H1 (cell line): ENCODE data around the gene RRM1. TPM values are rescaled to one million over a fixed set of nuclear protein-coding genes. Genes with fewer than 3 reads are reported as not detected.

Experiments used
- CTCF ChIA-PET: fragments of 300-600 bp; sonication (Branson Sonifier 250); formaldehyde crosslinking; loops from one replicate; lab custom pipeline; 2021; ENCODE audit not compliant: partially characterized antibody; lab: Charles Lee
- POLR2A ChIA-PET: fragments of 300-600 bp; sonication (Branson Sonifier 250); formaldehyde crosslinking; loops from one replicate; lab custom pipeline; 2021; ENCODE audit warnings: inconsistent platforms; ENCODE audit not compliant: partially characterized antibody; lab: Charles Lee
- DNase-seq, 2 experiments: peaks; one replicate each; pipeline versions ENCODE4 v3.0.0 to v3.0.0-alpha.2; 2010 to 2022; ENCODE audit warnings: low spot score in 2 of 2, low read depth in 1 of 2, mixed read lengths in 1 of 2
- FAIRE-seq: peaks from 2 replicates; lab custom pipeline; 2011; peaks lifted over from hg19 to GRCh38; lab: Jason Lieb, UNC
- H2AFZ ChIP-seq: 2 replicates; pipeline ENCODE4 v1.8.1; 2012; ENCODE audit warnings: low read length, inconsistent platforms
- H2AK5ac ChIP-seq: 2 replicates; pipeline ENCODE4 v1.6.1; 2013; ENCODE audit warnings: low read depth, low read length
- H2BK120ac ChIP-seq: replicated peaks from 2 replicates; pipeline ENCODE3; 2013; ENCODE audit warnings: low read depth, low read length, inconsistent platforms
- H2BK12ac ChIP-seq: 2 replicates; pipeline ENCODE4 v1.6.1; 2013; ENCODE audit warnings: low read depth, low read length
- H2BK15ac ChIP-seq: 2 replicates; pipeline ENCODE4 v1.6.1; 2013; ENCODE audit warnings: low read length
- H2BK20ac ChIP-seq: 2 replicates; pipeline ENCODE4 v1.6.1; 2013; ENCODE audit warnings: low read length
- H2BK5ac ChIP-seq: 2 replicates; pipeline ENCODE4 v1.6.1; 2013; ENCODE audit warnings: low read depth, low read length
- H3K14ac ChIP-seq: 2 replicates; pipeline ENCODE4 v1.6.1; 2013; ENCODE audit warnings: inconsistent platforms; ENCODE audit not compliant: insufficient read length
- H3K18ac ChIP-seq: 2 replicates; pipeline ENCODE4 v1.6.1; 2013; ENCODE audit warnings: low read length; ENCODE audit errors: extremely low read depth
- H3K23ac ChIP-seq: 2 replicates; pipeline ENCODE4 v1.6.1; 2013; ENCODE audit warnings: inconsistent platforms; ENCODE audit not compliant: insufficient read length
- H3K23me2 ChIP-seq: 2 replicates; pipeline ENCODE4 v1.6.1; 2013; ENCODE audit warnings: low read depth, low read length
- H3K27ac ChIP-seq: 2 replicates; pipeline ENCODE4 v1.6.1; 2011; ENCODE audit warnings: low read depth, low read length, inconsistent platforms
- H3K27me3 ChIP-seq, 4 experiments: replicated peaks in 1 of 4; 1 replicate in 1 of 4; 2 replicates in 3 of 4; pipeline versions ENCODE4 v1.6.1 to v1.8.1; 2011 to 2013; ENCODE audit warnings: low read length in 3 of 4, mild to moderate bottlenecking in 3 of 4, inconsistent platforms in 2 of 4, mixed read lengths in 2 of 4, moderate library complexity in 1 of 4; ENCODE audit not compliant: control insufficient read depth in 3 of 4, insufficient read depth in 3 of 4; ENCODE audit errors: extremely low read depth in 1 of 4
- H3K36me3 ChIP-seq, 4 experiments: 2 replicates each; pipeline versions ENCODE4 v1.6.1 to v1.8.1; 2011 to 2013; ENCODE audit warnings: mild to moderate bottlenecking in 4 of 4, low read length in 3 of 4, moderate library complexity in 2 of 4, control low read depth in 1 of 4, inconsistent platforms in 1 of 4; ENCODE audit not compliant: insufficient read depth in 4 of 4, control insufficient read depth in 2 of 4
- H3K4ac ChIP-seq: replicated peaks from 2 replicates; pipeline ENCODE3; 2013; ENCODE audit warnings: low read length, low read depth, mixed read lengths, inconsistent platforms; ENCODE audit not compliant: insufficient read length
- H3K4me1 ChIP-seq, 4 experiments: replicated peaks in 1 of 4; 1 replicate in 1 of 4; 2 replicates in 3 of 4; pipeline versions ENCODE4 v1.6.1 to v1.8.1; 2011 to 2013; ENCODE audit warnings: low read length in 3 of 4, inconsistent platforms in 2 of 4, mixed read lengths in 1 of 4; ENCODE audit not compliant: insufficient read depth in 4 of 4, control insufficient read depth in 3 of 4
- H3K4me2 ChIP-seq, 2 experiments: 2 replicates each; pipeline versions ENCODE4 v1.6.1 to v1.8.1; 2011 to 2013; ENCODE audit warnings: low read depth in 2 of 2, low read length in 2 of 2, control low read depth in 1 of 2, inconsistent platforms in 1 of 2, mild to moderate bottlenecking in 1 of 2; ENCODE audit not compliant: insufficient read depth in 1 of 2
- H3K4me3 ChIP-seq, 4 experiments: fragments of 200-600, 300-600 bp in 1 of 4; sonication (generic), shearing (Covaris generic), sonication (Bioruptor Twin) in 1 of 4; 2 replicates each; pipeline versions ENCODE4 v1.5.1 to v1.8.1; 2011 to 2016; ENCODE audit warnings: low read length in 4 of 4, low read depth in 3 of 4, control low read depth in 2 of 4, inconsistent platforms in 2 of 4, mild to moderate bottlenecking in 2 of 4, mixed read lengths in 1 of 4, moderate library complexity in 1 of 4; ENCODE audit not compliant: insufficient read depth in 2 of 4; ENCODE audit errors: extremely low read depth in 1 of 4
- H3K56ac ChIP-seq: replicated peaks from 2 replicates; pipeline ENCODE3; 2013; ENCODE audit warnings: low read depth, mild to moderate bottlenecking, mixed read lengths, low read length, inconsistent platforms; ENCODE audit not compliant: insufficient read length
- H3K79me1 ChIP-seq: 2 replicates; pipeline ENCODE4 v1.6.1; 2013; ENCODE audit warnings: low read depth, low read length, control low read depth
- H3K79me2 ChIP-seq, 2 experiments: 2 replicates each; pipeline versions ENCODE4 v1.6.1 to v1.8.1; 2012 to 2013; ENCODE audit warnings: low read length in 2 of 2, mild to moderate bottlenecking in 2 of 2, inconsistent platforms in 1 of 2; ENCODE audit not compliant: insufficient read depth in 2 of 2, control insufficient read depth in 1 of 2
- H3K9ac ChIP-seq, 4 experiments: replicated peaks in 1 of 4; 1 replicate in 1 of 4; 2 replicates in 3 of 4; pipeline versions ENCODE4 v1.6.1 to v1.8.1; 2011 to 2013; ENCODE audit warnings: low read depth in 3 of 4, low read length in 3 of 4, control low read depth in 2 of 4, mild to moderate bottlenecking in 2 of 4, moderate library complexity in 2 of 4, inconsistent platforms in 1 of 4; ENCODE audit errors: extremely low read depth in 1 of 4
- H3K9me3 ChIP-seq, 2 experiments: 2 replicates each; pipeline versions ENCODE4 v1.6.1 to v1.8.1; 2012 to 2013; ENCODE audit warnings: mild to moderate bottlenecking in 2 of 2, moderate library complexity in 2 of 2, control low read depth in 1 of 2, inconsistent platforms in 1 of 2, low read depth in 1 of 2, low read length in 1 of 2, mixed read lengths in 1 of 2; ENCODE audit not compliant: insufficient read depth in 2 of 2
- H4K20me1 ChIP-seq, 2 experiments: replicated peaks in 1 of 2; 2 replicates each; pipeline versions ENCODE3 to v1.8.1; 2011 to 2013; ENCODE audit warnings: inconsistent platforms in 2 of 2, low read length in 2 of 2, mild to moderate bottlenecking in 1 of 2; ENCODE audit not compliant: insufficient read depth in 2 of 2, control insufficient read depth in 1 of 2
- H4K5ac ChIP-seq: 2 replicates; pipeline ENCODE4 v1.6.1; 2013; ENCODE audit warnings: low read length, low read depth, mixed read lengths, inconsistent platforms; ENCODE audit not compliant: insufficient read length
- H4K8ac ChIP-seq: 2 replicates; pipeline ENCODE4 v1.8.0; 2013; ENCODE audit warnings: mild to moderate bottlenecking, moderate library complexity, low read length, inconsistent platforms; ENCODE audit not compliant: insufficient read depth; ENCODE audit errors: extremely low read depth
- H4K91ac ChIP-seq: replicated peaks from 2 replicates; pipeline ENCODE3; 2013; ENCODE audit warnings: low read length, mixed read lengths, inconsistent platforms; ENCODE audit not compliant: insufficient read length
- WGBS, 2 experiments: shearing (Covaris generic) in 1 of 2; methylation state at CpG; one replicate each; pipeline versions ENCODE4 v1.1.6 to v1.1.7; 2013 to 2015; ENCODE audit warnings: low lambda C conversion rate in 2 of 2, mixed read lengths in 2 of 2, inconsistent platforms in 1 of 2, low coverage in 1 of 2, missing lambda C conversion rate in 1 of 2; ENCODE audit not compliant: insufficient replicate concordance in 2 of 2, insufficient coverage in 1 of 2, insufficient read length in 1 of 2; ENCODE audit errors: extremely low coverage in 1 of 2, missing lambda C conversion rate in 1 of 2; 5-methylcytosine and 5-hydroxymethylcytosine counted together
- polyA plus RNA-seq, 7 experiments: library from polyadenylated mRNA; depleted of rRNA in 3 of 7; stranded (reverse) in 5 of 7; unstranded in 2 of 7; fragments of >200 nt in 5 of 7; fragments of 200-250 nt in 2 of 7; gene quantifications; 1 replicate in 5 of 7; 2 replicates in 1 of 7; 4 replicates in 1 of 7; pipeline versions ENCODE4 v1.2.1 to v1.2.3, GENCODE V29; 2011 to 2013; ENCODE audit warnings: missing spikeins in 2 of 7, mixed read lengths in 2 of 7
- total RNA-seq: library from RNA; stranded (reverse); fragmentation: NEBNext Ultra II Directional; extraction: Animal tissue kit (Norgen Biotek cat#: 25700); gene quantifications from 2 replicates; pipeline ENCODE4 v1.2.1, GENCODE V29; 2021

The RRM1 gene
- total and polyA plus RNA-seq, 2 of the 8 experiments (the other 6 are each of a cell fraction or from before 2014, with no cell fraction given), result 63.6 to 126 TPM

GRCh38 chr11:4181782-4182721 lies 87.5 kb downstream of the RRM1 start:
- no peak overlapping the region for H2AK5ac ChIP-seq
- H3K23ac ChIP-seq, result no peak overlapping the region
- H3K4me3 ChIP-seq, result no peak overlapping the region
- H2BK15ac ChIP-seq, result no peak overlapping the region
- H4K20me1 ChIP-seq, result no peaks in the 10 kb centered on the region
- no peak overlapping the region for H2BK12ac ChIP-seq
- H4K5ac ChIP-seq, result no peak overlapping the region
- FAIRE-seq (no peak), DNase-seq (peak; percentile 51 to 75)
- no peaks in the 10 kb centered on the region for H3K4me1 ChIP-seq
- H3K9ac ChIP-seq, result no peak overlapping the region
- no peak overlapping the region for H2BK120ac ChIP-seq
- no peaks in the 10 kb centered on the region for H3K36me3 ChIP-seq
- no peak overlapping the region for H3K27ac ChIP-seq
- H2BK5ac ChIP-seq, result no peak overlapping the region
- 81% methylated on average over 9 of the region's 9 CpGs; no CpG with 5 or more reads in 1 of the 2 experiments for WGBS, 2 experiments
- no peaks in the 10 kb centered on the region for H3K79me1 ChIP-seq
- H3K18ac ChIP-seq, result no peak overlapping the region
- H3K4ac ChIP-seq, result no peak overlapping the region
- no peak overlapping the region for H3K14ac ChIP-seq
- CTCF ChIA-PET, result interaction anchor here (0.6 to 7.8 kb wide), 19 partner anchors 17 to 455 kb away, joined by 3 to 172 read pairs (median 4); partner anchors contain the start of genes OR51D1 and OR52M1
- POLR2A ChIA-PET, result no interaction called here
- H3K27me3 ChIP-seq, result no peaks in the 10 kb centered on the region
- H4K8ac ChIP-seq, result no peak overlapping the region; the same call in 1 of the 2 replicates
- no peak overlapping the region for H3K4me2 ChIP-seq
- H2BK20ac ChIP-seq, result no peak overlapping the region
- H4K91ac ChIP-seq, result no peak overlapping the region
- no peak overlapping the region for H3K56ac ChIP-seq
- H3K79me2 ChIP-seq, result no peaks in the 10 kb centered on the region
- H3K9me3 ChIP-seq, result no peaks in the 10 kb centered on the region
- H2AFZ ChIP-seq, result no peak overlapping the region
- no peaks in the 10 kb centered on the region for H3K23me2 ChIP-seq
